ENCODE results near the gene SLC25A21. TPM values are rescaled to one million over a fixed set of nuclear protein-coding genes. Genes with fewer than 3 reads are reported as not detected.

The SLC25A21 gene
- total and polyA plus RNA-seq, 10 donors: 0.06 to 1.1 (median 0.22) TPM; not detected in 2

- no peak overlapping the region for H3K4me3 ChIP-seq
- intact Hi-C loops (cut with DNase I; ENCODE audit: low total_unique reads): no loop called here
- H3K4me1 ChIP-seq: no peaks in the 10 kb centered on the region
- no peaks in the 10 kb centered on the region for H3K36me3 ChIP-seq
- H3K27ac ChIP-seq: no peak overlapping the region
- H3K9me3 ChIP-seq: no peaks in the 10 kb centered on the region
- TF ChIP-seq POLR2A (IDR thresholded peaks at IDR 0.05) (no peak), POLR2AphosphoS5 (IDR thresholded peaks at IDR 0.05) (no peak), CTCF (IDR thresholded peaks at IDR 0.05 in 8 of 11, conservative IDR thresholded peaks at IDR 0.05 in 3 of 11) (no peak)
- no peak for DNase-seq
- H3K27me3 ChIP-seq (replicated peaks in 1 of 7): no peaks in the 10 kb centered on the region
- 63 to 84% (median 68%) methylated on average over 2 of the region's 2 CpGs for WGBS, 5 donors
Measured at GRCh38 chr14:36810209-36810608, 362.2 kb downstream of the SLC25A21 start.

GRCh38 chr14:36807727-36808126 lies 364.7 kb downstream of the SLC25A21 start:
- intact Hi-C loops (cut with DNase I; ENCODE audit: low total_unique reads): no loop called here
- H3K9me3 ChIP-seq: no peaks in the 10 kb centered on the region
- H3K4me1 ChIP-seq: no peaks in the 10 kb centered on the region
- TF ChIP-seq POLR2AphosphoS5 (IDR thresholded peaks at IDR 0.05) (no peak), POLR2A (IDR thresholded peaks at IDR 0.05) (no peak), CTCF (IDR thresholded peaks at IDR 0.05 in 8 of 11, conservative IDR thresholded peaks at IDR 0.05 in 3 of 11) (no peak)
- H3K36me3 ChIP-seq: no peaks in the 10 kb centered on the region
- H3K4me3 ChIP-seq: no peak overlapping the region
- no peak for DNase-seq
- WGBS, 5 donors: 57 to 67% (median 63%) methylated on average over 4 of the region's 4 CpGs
- no peak overlapping the region for H3K27ac ChIP-seq
- H3K27me3 ChIP-seq (replicated peaks in 1 of 7): no peaks in the 10 kb centered on the region

DNA sequence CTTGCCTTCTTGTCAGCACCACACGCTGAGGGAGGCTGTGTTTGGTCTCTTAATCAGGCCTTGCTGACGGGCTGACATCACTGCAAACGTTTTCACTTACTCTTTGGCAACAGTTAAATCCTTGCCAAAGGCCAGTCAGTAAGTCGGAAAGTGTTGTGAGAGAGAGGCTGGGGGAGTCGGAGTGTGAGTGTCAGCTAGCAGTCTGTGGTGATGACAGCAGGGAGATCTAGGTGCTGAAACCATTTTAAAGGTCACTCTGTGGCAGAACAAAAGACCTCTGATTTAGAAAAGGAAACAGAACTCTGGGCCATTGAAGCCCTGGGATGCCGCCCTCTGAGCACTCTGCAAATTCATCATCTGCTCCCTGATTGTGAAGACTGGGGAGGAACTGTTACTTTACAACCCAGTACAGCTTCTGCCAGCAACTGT lies 367.3 kb downstream of the SLC25A21 start:
- WGBS, 5 donors: 23 to 39% (median 37%) methylated on average over 6 of the region's 6 CpGs
- intact Hi-C loops (cut with DNase I; ENCODE audit: low total_unique reads): no loop called here
- no peak for TF ChIP-seq POLR2A (IDR thresholded peaks at IDR 0.05)
- Histone ChIP-seq H3K9me3 (no peaks in the 10 kb centered on the region), H3K36me3 (no peaks in the 10 kb centered on the region), H3K27me3 (replicated peaks in 1 of 7) (no peaks in the 10 kb centered on the region), H3K4me1 (no peaks in the 10 kb centered on the region), H3K4me3 (no peak overlapping the region), H3K27ac (no peak overlapping the region)
- no peak for DNase-seq

DNA sequence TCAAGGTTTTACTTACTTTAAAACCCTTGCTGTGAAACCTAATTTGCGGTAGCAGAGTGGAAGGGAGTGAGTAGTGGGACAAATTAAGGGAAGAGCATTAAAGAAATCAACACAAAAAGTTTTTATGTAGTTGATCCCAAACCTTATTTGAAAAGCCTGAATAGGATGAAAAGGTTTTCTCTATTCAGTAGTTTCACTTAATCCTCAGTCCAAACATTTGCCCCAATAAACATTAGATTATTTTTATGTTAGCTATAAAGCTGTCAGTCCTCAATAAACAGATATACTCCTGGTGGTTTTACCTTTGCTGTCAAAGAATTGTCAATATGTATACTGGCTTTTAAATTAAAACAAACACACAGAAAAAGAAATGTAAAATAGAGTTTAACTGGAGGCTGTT lies 374.8 kb downstream of the SLC25A21 start:
- intact Hi-C loops (cut with DNase I; ENCODE audit: low total_unique reads): no loop called here
- Histone ChIP-seq H3K36me3 (no peaks in the 10 kb centered on the region), H3K4me3 (no peak overlapping the region), H3K9me3 (no peaks in the 10 kb centered on the region), H3K27me3 (replicated peaks in 1 of 7) (no peaks in the 10 kb centered on the region), H3K4me1 (no peaks in the 10 kb centered on the region), H3K27ac (no peak overlapping the region)
- no peak for TF ChIP-seq POLR2A (IDR thresholded peaks at IDR 0.05)
- no peak for TF ChIP-seq CTCF (IDR thresholded peaks at IDR 0.05 in 8 of 11, conservative IDR thresholded peaks at IDR 0.05 in 3 of 11)
- no peak for TF ChIP-seq POLR2AphosphoS5 (IDR thresholded peaks at IDR 0.05)
- no peak for DNase-seq
- 57 to 91% (median 75%) methylated on average over 1 of the region's 1 CpG for WGBS, 5 donors

GRCh38 chr14:36791402-36791801 lies 381.0 kb downstream of the SLC25A21 start:
- Histone ChIP-seq H3K27ac (no peak overlapping the region), H3K27me3 (replicated peaks in 1 of 7) (no peaks in the 10 kb centered on the region), H3K36me3 (no peaks in the 10 kb centered on the region), H3K4me1 (no peaks in the 10 kb centered on the region), H3K9me3 (no peaks in the 10 kb centered on the region), H3K4me3 (no peak overlapping the region)
- TF ChIP-seq CTCF (IDR thresholded peaks at IDR 0.05 in 8 of 11, conservative IDR thresholded peaks at IDR 0.05 in 3 of 11) (no peak), POLR2A (IDR thresholded peaks at IDR 0.05) (no peak), POLR2AphosphoS5 (IDR thresholded peaks at IDR 0.05) (no peak)
- WGBS, 5 donors: 71 to 89% (median 84%) methylated on average over 1 of the region's 1 CpG
- intact Hi-C loops (cut with DNase I; ENCODE audit: low total_unique reads): no loop called here
- no peak for DNase-seq
